Measurements from ENCODE around the gene STX10.

DNA sequence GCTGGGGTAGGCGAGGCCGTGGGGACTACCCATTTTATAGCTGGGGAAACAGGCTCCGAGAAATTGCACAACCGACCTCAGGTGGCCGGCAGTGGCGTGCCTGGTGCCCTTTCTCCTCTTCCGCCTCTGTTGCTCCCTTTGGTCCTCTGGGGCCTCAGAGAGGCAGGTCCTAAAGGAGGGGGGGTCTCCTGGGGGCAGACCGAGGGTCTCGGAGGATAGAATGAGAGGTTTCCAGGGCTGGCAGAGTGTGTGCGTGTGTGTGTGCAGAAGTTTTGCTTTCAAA is 11.3 kb downstream of the STX10 start:
- TF ChIP-seq, protein P1, sequence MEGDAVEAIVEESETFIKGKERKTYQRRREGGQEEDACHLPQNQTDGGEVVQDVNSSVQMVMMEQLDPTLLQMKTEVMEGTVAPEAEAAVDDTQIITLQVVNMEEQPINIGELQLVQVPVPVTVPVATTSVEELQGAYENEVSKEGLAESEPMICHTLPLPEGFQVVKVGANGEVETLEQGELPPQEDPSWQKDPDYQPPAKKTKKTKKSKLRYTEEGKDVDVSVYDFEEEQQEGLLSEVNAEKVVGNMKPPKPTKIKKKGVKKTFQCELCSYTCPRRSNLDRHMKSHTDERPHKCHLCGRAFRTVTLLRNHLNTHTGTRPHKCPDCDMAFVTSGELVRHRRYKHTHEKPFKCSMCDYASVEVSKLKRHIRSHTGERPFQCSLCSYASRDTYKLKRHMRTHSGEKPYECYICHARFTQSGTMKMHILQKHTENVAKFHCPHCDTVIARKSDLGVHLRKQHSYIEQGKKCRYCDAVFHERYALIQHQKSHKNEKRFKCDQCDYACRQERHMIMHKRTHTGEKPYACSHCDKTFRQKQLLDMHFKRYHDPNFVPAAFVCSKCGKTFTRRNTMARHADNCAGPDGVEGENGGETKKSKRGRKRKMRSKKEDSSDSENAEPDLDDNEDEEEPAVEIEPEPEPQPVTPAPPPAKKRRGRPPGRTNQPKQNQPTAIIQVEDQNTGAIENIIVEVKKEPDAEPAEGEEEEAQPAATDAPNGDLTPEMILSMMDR (IDR thresholded peaks at IDR 0.05): no peak
- TF ChIP-seq POLR2A (IDR thresholded peaks at IDR 0.05): no peak
